PC-9 (cell line): ENCODE results near the gene TBC1D24. TPM values are rescaled to one million over a fixed set of nuclear protein-coding genes. Genes with fewer than 3 reads are reported as not detected.

Experiments used
- BruUV-seq: library from RNA; stranded (reverse); fragments of 400-500 nt; replicated peaks from 2 replicates; lab custom pipeline; 2021; lab: Mats Ljungman, UMichigan
- CTCF ChIA-PET: fragments of 300-600 bp; sonication (Branson Sonifier 250); formaldehyde crosslinking; loops from one replicate; lab custom pipeline; 2022; ENCODE audit warnings: antibody characterized with exemption; lab: Charles Lee
- POLR2A ChIA-PET: fragments of 300-600 bp; sonication (Branson Sonifier 250); formaldehyde crosslinking; loops from one replicate; lab custom pipeline; 2022; ENCODE audit warnings: antibody characterized with exemption; ENCODE audit not compliant: unreplicated experiment; lab: Charles Lee
- DNase-seq, 2 experiments: peaks; one replicate each; pipeline versions ENCODE4 v3.0.0 to v3.0.0-alpha.2; 2015 to 2022; ENCODE audit warnings: mixed read lengths in 1 of 2
- H2AFZ ChIP-seq: fragments of 200-600 bp; sonication (generic); 2 replicates; pipeline ENCODE4 v1.8.1; 2017; ENCODE audit warnings: antibody characterized with exemption
- H3F3A ChIP-seq: fragments of 200-600 bp; sonication (generic); 2 replicates; pipeline ENCODE4 v1.8.1; 2017; ENCODE audit warnings: antibody characterized with exemption, mild to moderate bottlenecking, low read depth; ENCODE audit not compliant: insufficient read depth
- H3K27ac ChIP-seq: fragments of 200-600 bp; sonication (generic); 2 replicates; pipeline ENCODE4 v1.6.1; 2016; ENCODE audit warnings: mixed run types
- H3K27me3 ChIP-seq: fragments of 200-600 bp; sonication (generic); 2 replicates; pipeline ENCODE4 v1.6.1; 2016; ENCODE audit warnings: low read depth, mixed run types; ENCODE audit not compliant: insufficient read depth
- H3K36me3 ChIP-seq: fragments of 200-600 bp; sonication (generic); 2 replicates; pipeline ENCODE4 v1.6.1; 2016; ENCODE audit warnings: low read depth, mixed run types
- H3K4me1 ChIP-seq: fragments of 200-600 bp; sonication (generic); replicated peaks from 2 replicates; pipeline ENCODE4 v1.6.1; 2016; ENCODE audit warnings: mixed run types; ENCODE audit not compliant: insufficient read depth
- H3K4me2 ChIP-seq: fragments of 200-600 bp; sonication (generic); 2 replicates; pipeline ENCODE4 v1.6.1; 2017; ENCODE audit warnings: mixed run types
- H3K4me3 ChIP-seq: fragments of 200-600 bp; sonication (generic); 2 replicates; pipeline ENCODE4 v1.6.1; 2016; ENCODE audit warnings: mixed run types
- H3K79me2 ChIP-seq: fragments of 200-600 bp; sonication (generic); 2 replicates; pipeline ENCODE4 v1.6.1; 2017; ENCODE audit warnings: low read depth, mixed run types
- H3K9me2 ChIP-seq: fragments of 200-600 bp; sonication (generic); 2 replicates; pipeline ENCODE4 v1.8.1; 2017; ENCODE audit warnings: mild to moderate bottlenecking; ENCODE audit not compliant: insufficient read depth
- H3K9me3 ChIP-seq: fragments of 200-600 bp; sonication (generic); 2 replicates; pipeline ENCODE4 v1.8.1; 2016; ENCODE audit warnings: low read depth; ENCODE audit not compliant: insufficient read depth
- H4K20me1 ChIP-seq: fragments of 200-600 bp; sonication (generic); 2 replicates; pipeline ENCODE4 v1.8.1; 2017; ENCODE audit not compliant: insufficient read depth
- EZH2 ChIP-seq: fragments of 200-600 bp; sonication (generic); IDR thresholded peaks from 2 replicates; pipeline ENCODE4 v1.8.0; 2017; ENCODE audit warnings: antibody characterized with exemption, low read depth
- intact Hi-C: fragments of 100-400 bp; cut with micrococcal nuclease; formaldehyde crosslinking; loops from one replicate; pipeline ENCODE4 v1.10.0; 2022; ENCODE audit not compliant: unreplicated experiment
- total RNA-seq: library from RNA; stranded (reverse); gene quantifications from 2 replicates; pipeline ENCODE4 v1.2.3, GENCODE V29; 2021
- TF ChIP-seq, protein P1 (sequence below): fragments of 200-600 bp; sonication (generic); conservative IDR thresholded peaks from 2 replicates; pipeline ENCODE4 v1.6.1; 2017; ENCODE audit warnings: mixed run types, antibody characterized with exemption, mild to moderate bottlenecking, moderate library complexity

TBC1D24 gene
- total RNA-seq, 1 experiment from 2014 or later = 30.0 TPM

- H3K4me1 ChIP-seq = no peaks in the 10 kb centered on the region
- H3K36me3 ChIP-seq = no peaks in the 10 kb centered on the region
- H2AFZ ChIP-seq = no peak overlapping the region
- H3K27ac ChIP-seq = no peak overlapping the region
- ChIA-PET POLR2A (no interaction called here), CTCF (no interaction called here)
- H3K9me2 ChIP-seq = no peaks in the 10 kb centered on the region
- no TSS peak for BruUV-seq
- H4K20me1 ChIP-seq = no peaks in the 10 kb centered on the region
- DNase-seq = no peak
- H3K27me3 ChIP-seq = no peaks in the 10 kb centered on the region
- H3K4me3 ChIP-seq = no peak overlapping the region
- H3K9me3 ChIP-seq = no peaks in the 10 kb centered on the region
- TF ChIP-seq, protein P1, sequence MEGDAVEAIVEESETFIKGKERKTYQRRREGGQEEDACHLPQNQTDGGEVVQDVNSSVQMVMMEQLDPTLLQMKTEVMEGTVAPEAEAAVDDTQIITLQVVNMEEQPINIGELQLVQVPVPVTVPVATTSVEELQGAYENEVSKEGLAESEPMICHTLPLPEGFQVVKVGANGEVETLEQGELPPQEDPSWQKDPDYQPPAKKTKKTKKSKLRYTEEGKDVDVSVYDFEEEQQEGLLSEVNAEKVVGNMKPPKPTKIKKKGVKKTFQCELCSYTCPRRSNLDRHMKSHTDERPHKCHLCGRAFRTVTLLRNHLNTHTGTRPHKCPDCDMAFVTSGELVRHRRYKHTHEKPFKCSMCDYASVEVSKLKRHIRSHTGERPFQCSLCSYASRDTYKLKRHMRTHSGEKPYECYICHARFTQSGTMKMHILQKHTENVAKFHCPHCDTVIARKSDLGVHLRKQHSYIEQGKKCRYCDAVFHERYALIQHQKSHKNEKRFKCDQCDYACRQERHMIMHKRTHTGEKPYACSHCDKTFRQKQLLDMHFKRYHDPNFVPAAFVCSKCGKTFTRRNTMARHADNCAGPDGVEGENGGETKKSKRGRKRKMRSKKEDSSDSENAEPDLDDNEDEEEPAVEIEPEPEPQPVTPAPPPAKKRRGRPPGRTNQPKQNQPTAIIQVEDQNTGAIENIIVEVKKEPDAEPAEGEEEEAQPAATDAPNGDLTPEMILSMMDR = no peak
- TF ChIP-seq EZH2 = no peak
- H3K79me2 ChIP-seq = no peaks in the 10 kb centered on the region; the same call in 1 of the 2 replicates
- no peak overlapping the region for H3K4me2 ChIP-seq
- no peaks in the 10 kb centered on the region for H3F3A ChIP-seq
- intact Hi-C loops = no loop called here
Measured at GRCh38 chr16:2487903-2488531, 13.1 kb downstream of the TBC1D24 start.

GRCh38 chr16:2489581-2489980, 14.7 kb downstream of the TBC1D24 start:
- Histone ChIP-seq H3K27me3 (no peaks in the 10 kb centered on the region), H3K4me1 (no peaks in the 10 kb centered on the region), H4K20me1 (no peaks in the 10 kb centered on the region), H3K9me3 (no peaks in the 10 kb centered on the region), H3K4me2 (no peak overlapping the region), H3K9me2 (no peaks in the 10 kb centered on the region), H2AFZ (no peak overlapping the region), H3K27ac (no peak overlapping the region), H3K79me2 (no peaks in the 10 kb centered on the region; the same call in 1 of the 2 replicates), H3K36me3 (no peaks in the 10 kb centered on the region), H3F3A (no peaks in the 10 kb centered on the region), H3K4me3 (no peak overlapping the region)
- no peak for DNase-seq
- no TSS peak for BruUV-seq
- POLR2A ChIA-PET = no interaction called here
- TF ChIP-seq EZH2 = no peak
- TF ChIP-seq, protein P1 = no peak
- CTCF ChIA-PET = no interaction called here
- intact Hi-C loops = no loop called here

DNA sequence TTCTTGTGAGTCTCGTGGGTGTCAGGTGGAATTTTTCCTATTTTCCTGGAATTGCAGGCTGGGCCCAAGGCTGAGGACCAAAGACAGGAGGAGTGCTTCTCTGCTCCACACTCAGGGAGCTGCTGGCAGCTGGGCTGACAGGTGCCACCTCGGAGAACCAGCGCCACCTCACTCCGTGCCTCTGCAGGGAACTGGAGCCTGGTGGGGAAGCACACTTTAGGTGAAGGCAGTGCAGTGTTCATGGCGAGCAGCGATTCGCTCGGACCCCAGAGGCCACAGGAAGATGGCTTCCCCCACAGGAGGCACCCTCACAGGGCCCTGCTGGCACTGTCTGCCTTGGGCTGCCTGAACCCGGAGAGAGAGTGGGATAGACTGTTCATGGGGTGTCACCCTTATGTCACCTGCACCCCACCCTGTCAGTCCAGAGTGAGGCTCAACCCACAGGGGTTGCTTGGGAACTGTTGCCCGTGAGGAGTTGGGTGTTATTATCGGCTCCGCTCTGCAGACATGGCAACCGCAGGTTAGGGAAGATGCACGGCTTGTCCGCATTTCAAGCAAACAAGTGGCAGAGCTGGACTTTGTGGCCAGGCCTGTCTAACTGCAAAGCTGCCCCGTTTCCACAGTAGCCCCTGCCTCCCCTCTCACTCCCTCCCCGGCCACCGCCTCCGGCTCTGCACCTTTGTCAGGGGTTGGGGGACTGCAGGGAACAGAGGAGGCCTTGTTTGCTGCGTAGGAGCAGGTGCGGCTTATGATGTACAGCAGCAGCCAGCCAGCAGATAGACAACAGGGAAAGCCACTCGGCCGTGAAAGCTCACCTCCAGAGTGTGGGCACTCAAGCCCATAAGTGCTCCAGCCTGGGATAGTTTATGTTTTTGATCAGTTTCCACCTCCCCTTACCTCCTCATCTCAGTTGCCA, 15.5 kb downstream of the TBC1D24 start:
- ChIA-PET POLR2A (no interaction called here), CTCF (no interaction called here)
- Histone ChIP-seq H4K20me1 (no peaks in the 10 kb centered on the region), H2AFZ (no peak overlapping the region), H3K27me3 (no peaks in the 10 kb centered on the region), H3K4me2 (no peak overlapping the region), H3F3A (no peaks in the 10 kb centered on the region), H3K9me3 (no peaks in the 10 kb centered on the region), H3K4me1 (no peaks in the 10 kb centered on the region), H3K36me3 (no peaks in the 10 kb centered on the region), H3K9me2 (no peaks in the 10 kb centered on the region), H3K27ac (no peak overlapping the region), H3K79me2 (no peaks in the 10 kb centered on the region; the same call in 1 of the 2 replicates), H3K4me3 (no peak overlapping the region)
- intact Hi-C loops = no loop called here
- TF ChIP-seq EZH2 = no peak
- TF ChIP-seq, protein P1 = no peak
- no peak for DNase-seq
- no TSS peak for BruUV-seq
